ENCODE results near the gene CEP350.

Gene CEP350

DNA sequence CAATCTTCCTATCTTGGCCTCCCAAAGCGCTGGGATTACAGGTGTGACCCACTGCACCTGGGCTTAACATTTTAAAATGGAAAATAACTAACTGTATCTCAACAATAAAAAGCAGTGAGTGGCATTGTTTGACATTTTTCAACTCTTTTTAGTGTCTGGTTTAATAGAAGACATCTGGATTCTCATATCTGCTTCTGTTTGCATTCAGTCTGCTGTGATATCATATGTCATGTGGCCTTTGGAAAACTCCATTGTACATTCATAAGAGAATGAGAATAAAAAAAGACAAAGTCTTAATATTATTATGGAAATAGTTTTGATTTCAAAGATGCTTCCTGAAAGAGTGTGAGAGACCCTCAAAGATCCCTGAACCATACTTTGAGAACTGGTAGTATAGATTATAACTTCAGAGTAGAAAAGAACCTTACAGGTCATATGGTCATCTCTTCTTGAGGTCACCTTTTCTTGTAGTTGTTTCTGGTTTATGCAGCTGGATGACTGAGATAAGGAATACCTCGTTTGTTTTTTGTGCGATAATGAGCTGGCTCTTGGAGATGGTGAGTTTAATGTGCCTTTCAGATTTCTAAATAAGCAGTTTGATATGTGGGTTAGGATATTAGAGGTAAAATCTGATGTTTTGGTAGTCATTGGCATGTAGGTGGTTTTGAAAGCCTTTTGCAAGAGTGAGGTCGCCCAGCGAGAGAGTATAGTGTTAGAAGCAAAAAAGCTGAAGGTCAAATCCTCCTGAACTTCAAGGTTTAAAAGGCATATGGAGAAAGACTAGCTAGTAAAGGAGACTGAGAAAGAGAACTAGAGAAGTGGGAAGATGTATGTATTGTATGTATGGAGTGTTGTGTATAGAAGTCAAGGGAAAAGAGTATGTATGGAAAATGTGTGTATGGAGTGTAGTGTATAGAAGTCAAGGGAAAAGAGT lies 17.2 kb downstream of the CEP350 start:
- Histone ChIP-seq H3K9ac (ENCODE audit: low read depth, low read length, poor library complexity, severe bottlenecking) (no peak overlapping the region), H3K9me2 (replicated peaks; ENCODE audit: low read depth, low read length) (no peaks in the 10 kb centered on the region), H2AFZ (ENCODE audit: low read length) (no peak overlapping the region), H3K4me3 (ENCODE audit: low read length, poor library complexity, severe bottlenecking) (no peak overlapping the region), H3K4me1 (ENCODE audit: insufficient read depth, low read length, poor library complexity, severe bottlenecking) (peaks cover 27% of the 10 kb centered on the region), H3K9me3 (ENCODE audit: insufficient read depth, low read depth, low read length) (peaks cover 3% of the 10 kb centered on the region; the same call in 1 of the 2 replicates), H4K20me1 (ENCODE audit: insufficient read depth, low read length, poor library complexity, severe bottlenecking) (peaks cover 49% of the 10 kb centered on the region), H3K36me3 (ENCODE audit: insufficient read depth, low read length) (no peaks in the 10 kb centered on the region; the same call in 1 of the 2 replicates), H3K4me2 (ENCODE audit: low read depth, low read length, poor library complexity, severe bottlenecking) (no peak overlapping the region), H3K27me3 (ENCODE audit: insufficient read depth, low read length, poor library complexity, severe bottlenecking) (no peaks in the 10 kb centered on the region), H3F3A (ENCODE audit: low read depth) (peaks cover 3% of the 10 kb centered on the region; the same call in 1 of the 2 replicates), H3K79me2 (ENCODE audit: insufficient read depth, low read length) (peaks cover 99% of the 10 kb centered on the region)
- TF ChIP-seq CTCF (conservative IDR thresholded peaks at IDR 0.05; ENCODE audit: low read length) (no peak), EZH2phosphoT487 (IDR thresholded peaks at IDR 0.05; ENCODE audit: borderline replicate concordance) (no peak)

GRCh38 chr1:179973198-179974110 lies 18.8 kb downstream of the CEP350 start:
- Histone ChIP-seq H3K36me3 (ENCODE audit: insufficient read depth, low read length) (no peaks in the 10 kb centered on the region; the same call in 1 of the 2 replicates), H3K4me1 (ENCODE audit: insufficient read depth, low read length, poor library complexity, severe bottlenecking) (peaks cover 33% of the 10 kb centered on the region), H3K9me3 (ENCODE audit: insufficient read depth, low read depth, low read length) (no peaks in the 10 kb centered on the region), H3K9ac (ENCODE audit: low read depth, low read length, poor library complexity, severe bottlenecking) (no peak overlapping the region), H3K4me2 (ENCODE audit: low read depth, low read length, poor library complexity, severe bottlenecking) (no peak overlapping the region), H3K27me3 (ENCODE audit: insufficient read depth, low read length, poor library complexity, severe bottlenecking) (no peaks in the 10 kb centered on the region), H4K20me1 (ENCODE audit: insufficient read depth, low read length, poor library complexity, severe bottlenecking) (peaks cover 48% of the 10 kb centered on the region), H3K4me3 (ENCODE audit: low read length, poor library complexity, severe bottlenecking) (no peak overlapping the region), H3K9me2 (replicated peaks; ENCODE audit: low read depth, low read length) (no peaks in the 10 kb centered on the region), H3F3A (ENCODE audit: low read depth) (peaks cover 3% of the 10 kb centered on the region; the same call in 1 of the 2 replicates), H3K79me2 (ENCODE audit: insufficient read depth, low read length) (peaks cover 96% of the 10 kb centered on the region), H2AFZ (ENCODE audit: low read length) (no peak overlapping the region)
- no peak for TF ChIP-seq EZH2phosphoT487 (IDR thresholded peaks at IDR 0.05; ENCODE audit: borderline replicate concordance)
- TF ChIP-seq CTCF (conservative IDR thresholded peaks at IDR 0.05; ENCODE audit: low read length): no peak

GRCh38 chr1:179976970-179977651 lies 22.5 kb downstream of the CEP350 start:
- Histone ChIP-seq H3K9me3 (ENCODE audit: insufficient read depth, low read depth, low read length) (peaks cover 5% of the 10 kb centered on the region; the same call in 1 of the 2 replicates), H3K79me2 (ENCODE audit: insufficient read depth, low read length) (peaks cover 96% of the 10 kb centered on the region), H3F3A (ENCODE audit: low read depth) (no peaks in the 10 kb centered on the region), H3K4me1 (ENCODE audit: insufficient read depth, low read length, poor library complexity, severe bottlenecking) (peaks cover 12% of the 10 kb centered on the region), H4K20me1 (ENCODE audit: insufficient read depth, low read length, poor library complexity, severe bottlenecking) (peaks cover 42% of the 10 kb centered on the region), H3K36me3 (ENCODE audit: insufficient read depth, low read length) (no peaks in the 10 kb centered on the region), H3K9me2 (replicated peaks; ENCODE audit: low read depth, low read length) (no peaks in the 10 kb centered on the region), H3K4me3 (ENCODE audit: low read length, poor library complexity, severe bottlenecking) (no peak overlapping the region), H2AFZ (ENCODE audit: low read length) (no peak overlapping the region), H3K9ac (ENCODE audit: low read depth, low read length, poor library complexity, severe bottlenecking) (no peak overlapping the region), H3K27me3 (ENCODE audit: insufficient read depth, low read length, poor library complexity, severe bottlenecking) (no peaks in the 10 kb centered on the region), H3K4me2 (ENCODE audit: low read depth, low read length, poor library complexity, severe bottlenecking) (no peak overlapping the region)
- TF ChIP-seq CTCF (conservative IDR thresholded peaks at IDR 0.05; ENCODE audit: low read length): no peak
- no peak for TF ChIP-seq EZH2phosphoT487 (IDR thresholded peaks at IDR 0.05; ENCODE audit: borderline replicate concordance)
